NCI-H345 treated with DMSO at 0.1 percent for 48 hours (cell line): ENCODE results near the gene PIGP.
"Not testable (repeated sequence)": the region's sequence is repeated elsewhere in the genome, so short reads cannot be mapped to it uniquely, and the experiment has no call there.

Experiments used
- DNase-seq: peaks from one replicate; lab custom pipeline; 2025; ENCODE audit not compliant: unreplicated experiment; lab: John Stamatoyannopoulos, UW

Gene PIGP

DNA sequence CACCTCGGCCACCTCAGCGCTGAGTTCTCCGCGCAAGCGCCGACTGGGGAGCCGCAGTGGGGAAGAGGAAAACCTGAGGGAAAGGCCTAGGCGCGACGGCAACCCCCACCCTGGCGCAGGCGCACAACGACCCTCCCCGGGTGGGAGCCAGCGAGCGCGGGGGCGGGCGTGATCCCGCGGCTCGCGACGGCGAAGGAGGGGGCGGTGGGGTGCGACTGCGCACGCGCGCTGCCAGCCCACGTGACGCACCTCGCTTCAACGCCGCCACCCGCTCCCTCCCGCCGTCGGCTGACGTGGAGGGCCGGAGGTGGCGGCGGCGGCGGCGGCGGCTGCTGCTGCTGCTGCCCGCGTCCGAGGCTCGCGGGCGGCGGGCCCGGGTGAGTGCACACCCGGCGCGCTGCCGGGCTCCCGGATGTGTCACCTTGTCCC is at the start of gene PIGP, which contains the start of gene TTC3:
PIGP (minus strand) TSS at position 84 of the 429 bp plus-strand sequence. CDS start 556 bp downstream, outside the sequence.
TTC3 (plus strand) TSS at position 267 of the 429 bp plus-strand sequence. CDS start 14,004 bp downstream, outside the sequence.
- DNase-seq, result peak; percentile 96

- no peak for DNase-seq
Observed at GRCh38 chr21:37119421-37120218, 46.7 kb upstream of the PIGP start.

GRCh38 chr21:37118187-37118826 is 45.4 kb upstream of the PIGP start:
- no peak for DNase-seq

GRCh38 chr21:37117204-37117603 is 44.3 kb upstream of the PIGP start:
- no peak for DNase-seq

DNA sequence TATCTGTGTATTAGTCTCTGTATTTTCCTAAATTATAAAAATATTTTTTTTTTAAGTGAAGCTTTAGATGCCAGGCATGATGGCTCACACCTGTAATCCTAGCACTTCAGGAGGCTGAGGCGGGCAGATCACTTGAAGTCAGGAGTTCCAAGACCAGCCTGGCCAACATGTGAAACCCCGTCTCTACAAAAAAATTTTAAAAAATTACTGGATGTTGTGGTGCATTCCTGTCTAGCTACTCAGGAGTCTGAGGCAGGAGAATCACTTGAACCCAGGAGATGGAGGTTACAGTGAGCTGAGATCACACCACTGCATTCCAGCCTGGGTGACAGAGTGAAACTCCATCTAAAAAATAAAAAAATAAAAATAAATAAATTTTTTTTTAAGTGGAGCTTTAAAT is 43.6 kb upstream of the PIGP start:
- not testable (repeated sequence) for DNase-seq

DNA sequence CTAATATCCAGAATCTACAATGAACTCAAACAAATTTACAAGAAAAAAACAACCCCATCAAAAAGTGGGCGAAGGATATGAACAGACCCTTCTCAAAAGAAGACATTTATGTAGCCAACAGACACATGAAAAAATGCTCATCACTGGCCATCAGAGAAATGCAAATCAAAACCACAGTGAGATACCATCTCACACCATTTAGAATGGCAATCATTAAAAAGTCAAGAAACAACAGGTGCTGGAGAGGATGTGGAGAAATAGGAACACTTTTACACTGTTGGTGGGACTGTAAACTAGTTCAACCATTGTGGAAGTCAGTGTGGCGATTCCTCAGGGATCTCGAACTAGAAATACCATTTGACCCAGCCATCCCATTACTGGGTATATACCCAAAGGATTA is 41.4 kb upstream of the PIGP start:
- not testable (repeated sequence) for DNase-seq

GRCh38 chr21:37111029-37111428 is 38.2 kb upstream of the PIGP start:
- not testable (repeated sequence) for DNase-seq

DNA sequence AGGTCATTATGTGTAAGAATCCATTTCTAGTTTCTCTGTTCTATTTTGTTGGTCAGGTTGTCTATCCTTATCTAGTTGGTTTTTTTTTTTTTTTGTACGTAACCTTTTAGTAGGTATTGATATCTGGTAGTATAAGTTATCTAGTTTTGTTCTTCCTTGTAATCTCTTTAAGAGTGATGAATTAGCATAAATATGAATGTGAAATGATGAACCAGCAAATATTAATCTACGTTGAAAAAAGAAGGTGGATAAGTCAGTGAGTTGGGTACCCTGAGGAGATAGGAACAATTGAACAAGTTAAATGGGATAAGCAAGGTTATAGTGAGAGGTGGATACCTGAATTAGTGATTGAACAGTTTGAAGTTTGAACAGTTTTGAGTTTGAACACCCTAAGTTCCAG is 34.1 kb upstream of the PIGP start:
- no peak for DNase-seq

GRCh38 chr21:37102746-37103145 is 29.9 kb upstream of the PIGP start:
- not testable (repeated sequence) for DNase-seq

DNA sequence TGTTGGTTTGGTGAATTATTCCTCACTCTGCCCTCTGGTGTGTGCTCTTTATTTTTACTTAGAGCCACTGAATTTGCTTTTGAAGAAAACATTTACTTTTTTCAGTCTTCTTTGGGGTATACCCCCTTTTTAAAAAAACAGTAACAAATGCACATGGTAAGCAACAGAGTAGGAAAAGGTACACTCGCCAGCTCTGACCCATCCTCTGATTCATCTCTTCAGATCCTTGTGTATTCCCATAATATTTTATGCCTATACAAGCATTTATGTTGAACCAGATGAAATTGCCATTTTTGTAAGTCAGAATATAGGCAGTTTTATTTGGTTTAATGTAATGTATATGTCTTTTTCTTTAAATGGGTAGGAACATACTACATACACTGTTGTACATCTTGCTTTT is 28.5 kb upstream of the PIGP start:
- no peak for DNase-seq

- no peak for DNase-seq
Observed at GRCh38 chr21:37100316-37100715, 27.4 kb upstream of the PIGP start.

GRCh38 chr21:37098751-37099150 is 25.9 kb upstream of the PIGP start:
- DNase-seq, result no peak

DNA sequence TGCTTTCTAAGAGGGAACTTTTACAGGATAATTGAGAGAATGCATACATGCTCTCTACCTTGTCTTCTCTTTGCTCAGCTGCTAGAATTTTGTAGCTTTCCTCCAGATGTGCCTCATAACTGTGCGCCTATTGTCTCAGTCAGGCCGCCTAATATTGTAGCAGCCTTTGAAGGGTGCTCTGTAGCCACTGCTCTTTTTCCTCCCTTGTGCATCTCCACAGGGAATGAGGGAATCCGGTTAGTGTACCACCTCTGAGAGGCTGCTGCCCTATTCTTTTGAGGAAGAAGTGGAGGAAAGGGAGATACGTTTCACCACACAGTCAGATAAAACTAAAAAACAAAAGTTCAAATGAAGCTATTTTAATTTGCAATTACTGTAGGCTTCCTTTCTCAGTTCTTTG is 22.9 kb upstream of the PIGP start:
- no peak for DNase-seq

DNA sequence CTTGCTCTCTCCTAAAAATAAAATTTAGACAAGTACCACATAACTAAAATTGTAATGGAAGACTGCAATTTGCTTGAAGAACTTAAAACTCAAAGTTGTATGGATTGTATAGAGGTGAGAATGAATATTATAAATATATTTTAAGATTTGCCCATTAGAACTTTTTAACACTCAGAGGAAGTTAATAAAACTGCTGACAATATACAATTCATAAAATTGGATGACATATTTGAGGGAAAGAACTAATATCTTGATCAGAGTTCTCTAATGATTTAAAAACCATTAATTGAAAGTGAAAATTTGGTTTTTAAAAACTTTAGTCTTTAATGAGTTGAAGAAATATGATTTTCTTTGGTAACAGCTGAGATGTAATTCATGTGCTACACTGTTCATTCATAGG is 21.1 kb upstream of the PIGP start:
- DNase-seq, result no peak

- DNase-seq, result no peak
Observed at GRCh38 chr21:37088186-37088735, 15.4 kb upstream of the PIGP start.

- DNase-seq, result no peak
Observed at GRCh38 chr21:37087188-37087587, 14.3 kb upstream of the PIGP start.

DNA sequence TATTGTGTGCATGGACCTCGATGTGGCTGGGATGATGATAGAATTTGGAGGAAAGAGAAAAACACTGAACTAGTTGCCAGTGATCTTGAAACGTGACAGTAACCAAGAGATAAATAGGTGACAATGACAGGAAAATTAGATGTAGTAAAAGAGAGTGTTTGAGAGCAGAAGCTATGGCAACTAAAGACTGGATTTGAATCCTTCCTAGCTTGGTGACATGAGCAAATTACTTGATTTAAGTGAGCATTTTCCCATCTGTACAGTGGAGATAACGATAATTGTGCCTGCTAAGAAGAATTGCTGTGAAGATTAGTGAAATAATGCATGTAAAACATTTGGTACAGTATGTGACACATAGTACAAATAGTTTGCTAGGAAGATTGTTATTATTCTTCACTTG is 12.9 kb upstream of the PIGP start:
- DNase-seq, result no peak

DNA sequence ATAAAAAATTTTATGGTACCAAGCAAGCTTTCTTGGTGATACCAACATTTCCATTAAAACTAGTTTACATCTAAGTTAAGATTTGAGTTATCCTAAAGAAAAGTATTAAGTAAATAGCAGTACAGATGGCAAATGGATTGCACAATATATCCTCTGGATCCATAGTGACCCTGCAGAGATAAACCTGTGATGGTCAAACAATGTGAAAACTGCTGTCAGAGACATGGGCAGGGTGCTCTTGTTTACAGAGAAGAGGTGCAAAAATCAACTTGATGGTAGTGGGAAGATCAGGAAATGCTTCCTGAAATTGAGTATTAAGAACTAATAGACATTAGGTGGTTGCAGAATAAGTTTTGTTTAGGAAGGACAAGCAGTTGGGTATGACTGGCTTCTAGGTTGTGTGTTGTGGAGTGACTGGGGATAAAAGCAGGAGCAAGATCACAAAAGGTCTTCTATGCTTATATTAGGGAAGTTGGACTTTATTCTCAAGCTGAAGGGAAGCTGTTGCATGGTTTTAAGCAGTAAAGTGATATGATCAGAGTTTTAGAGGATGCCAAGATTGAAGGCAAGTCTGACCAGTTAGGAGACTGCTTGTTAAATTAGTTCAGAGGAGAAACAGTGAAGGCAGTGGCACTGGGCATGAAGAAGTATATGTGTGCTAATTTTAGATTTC is 10.1 kb upstream of the PIGP start:
- DNase-seq, result no peak

DNA sequence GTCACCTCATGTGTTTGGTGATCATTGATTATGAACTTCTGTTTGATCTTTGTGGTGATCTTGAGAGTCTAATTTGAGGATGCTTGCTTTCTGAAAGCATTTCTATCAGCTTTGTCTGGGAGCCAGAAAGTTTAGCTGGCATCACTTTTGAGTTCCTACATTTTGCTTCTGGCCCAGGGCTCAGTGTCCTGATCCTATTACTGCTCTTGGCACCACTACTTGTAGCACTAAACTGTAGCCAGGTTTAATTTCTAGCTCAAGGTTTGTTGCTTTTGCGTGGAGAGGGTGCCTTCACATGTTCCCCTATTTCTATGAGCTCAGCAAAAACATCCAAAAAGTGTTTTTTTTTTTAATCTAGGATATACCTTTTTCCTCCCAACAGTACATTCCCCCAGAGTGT is 9.5 kb upstream of the PIGP start:
- no peak for DNase-seq

DNA sequence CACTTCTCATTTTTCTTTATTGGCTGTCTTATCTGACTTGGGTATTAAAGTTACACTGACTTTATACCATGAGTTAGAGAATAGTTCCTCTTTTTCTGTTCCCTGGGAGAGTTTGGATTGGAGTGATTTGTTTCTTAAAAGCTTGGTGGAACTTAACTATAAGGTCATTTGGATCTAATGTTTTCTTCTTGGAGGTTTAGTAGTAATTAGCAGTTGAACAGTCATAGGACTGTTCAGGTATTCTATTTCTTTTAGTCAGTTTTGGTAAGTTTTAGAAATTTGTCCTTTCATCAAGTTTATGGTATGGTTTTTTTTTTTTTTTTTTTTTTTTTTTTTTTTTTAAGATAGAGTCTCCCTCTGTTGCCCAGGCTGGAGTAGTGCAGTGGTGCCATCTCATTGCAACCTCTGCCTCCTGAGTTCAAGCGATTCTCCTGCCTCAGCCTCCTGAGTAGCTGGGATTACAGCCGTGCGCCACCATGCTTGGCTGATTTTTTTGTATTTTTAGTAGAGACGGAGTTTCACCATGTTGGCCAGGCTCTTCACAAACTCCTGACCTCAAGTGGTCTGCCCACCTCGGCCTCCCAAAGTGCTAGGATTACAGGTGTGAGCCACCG is 6.4 kb upstream of the PIGP start:
- no peak for DNase-seq

DNA sequence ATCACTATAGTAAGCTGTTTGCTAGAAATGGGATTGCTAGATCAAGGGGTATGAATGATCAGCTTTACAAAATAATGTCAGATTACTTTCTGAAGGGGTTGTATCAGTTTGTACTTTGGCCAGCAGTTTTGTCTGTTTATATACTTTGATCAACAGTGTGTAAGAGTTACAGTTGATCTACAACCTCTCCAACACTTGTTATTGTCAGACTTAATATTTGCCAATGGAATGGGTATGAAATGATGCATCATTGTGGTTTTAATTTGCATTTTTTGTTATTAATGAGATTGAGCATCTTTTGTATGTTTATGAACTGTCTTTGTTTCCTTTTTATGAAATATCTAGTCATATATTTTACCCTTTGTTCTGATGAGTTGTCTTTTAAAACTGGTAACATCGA is 4.5 kb upstream of the PIGP start:
- no peak for DNase-seq
